K562 (cell line): Measurements from ENCODE around the gene TTLL3. TPM values are rescaled to one million over a fixed set of nuclear protein-coding genes. Genes with fewer than 3 reads are reported as not detected.

ENCODE experiments used
- ETS1 ChIP-seq: conservative IDR thresholded peaks from 2 replicates; pipeline ENCODE4 v1.6.1; 2011; ENCODE audit warnings: low read depth, mild to moderate bottlenecking, low read length; ENCODE audit not compliant: control insufficient read depth
- GTF2A2 ChIP-seq: IDR thresholded peaks from 2 replicates; pipeline ENCODE4 v1.6.1; 2016; ENCODE audit warnings: mild to moderate bottlenecking, missing genetic modification characterization, missing compliant biosample characterization
- LARP7 ChIP-seq: fragments of 450-650 bp; IDR thresholded peaks from 2 replicates; pipeline ENCODE4 v1.6.1; 2016
- MAFF ChIP-seq: IDR thresholded peaks from 2 replicates; pipeline ENCODE4 v1.6.1; 2012; ENCODE audit warnings: low read length, improper control_type of control experiment
- MECOM ChIP-seq: fragments of 250-450 bp; sonication (Bioruptor Pico); IDR thresholded peaks from 2 replicates; pipeline ENCODE4 v1.8.0; 2022; ENCODE audit warnings: inconsistent platforms
- NR2C2 ChIP-seq, 2 experiments: fragments of 200-800 bp in 1 of 2; sonication (Bioruptor generic) in 1 of 2; sonication (generic) in 1 of 2; formaldehyde crosslinking in 1 of 2; IDR thresholded peaks; 2 replicates each; pipeline versions ENCODE4 v1.6.1 to v1.8.0; 2016 to 2022; ENCODE audit warnings: mild to moderate bottlenecking in 1 of 2, missing compliant biosample characterization in 1 of 2, missing genetic modification characterization in 1 of 2, missing genetic modification reagents in 1 of 2
- PHB ChIP-seq: fragments of 250-450 bp; sonication (Bioruptor Pico); IDR thresholded peaks from 2 replicates; pipeline ENCODE4 v1.5.0; 2021
- RBM22 ChIP-seq: fragments of 200-400 bp; formaldehyde crosslinking; IDR thresholded peaks from 2 replicates; pipeline ENCODE4 v1.6.1; 2018; ENCODE audit warnings: low read length, low read depth; ENCODE audit not compliant: poor library complexity, severe bottlenecking
- RHOXF2B ChIP-seq: fragments of 250-450 bp; sonication (Bioruptor Pico); conservative IDR thresholded peaks from 2 replicates; pipeline ENCODE4 v1.5.1; 2021
- TRIM24 ChIP-seq, 2 experiments: fragments of 450-650 bp; IDR thresholded peaks; 2 replicates each; pipeline ENCODE4 v1.6.1; 2016
- ZBED1 ChIP-seq: IDR thresholded peaks from 2 replicates; pipeline ENCODE4 v1.6.1; 2014
- ZC3H11A ChIP-seq: IDR thresholded peaks from 2 replicates; pipeline ENCODE4 v1.6.1; 2012; ENCODE audit warnings: low read depth, low read length, improper control_type of control experiment
- ZFP30 ChIP-seq: fragments of 250-450 bp; sonication (Bioruptor Pico); IDR thresholded peaks from 2 replicates; pipeline ENCODE4 v1.8.0; 2022; ENCODE audit warnings: moderate library complexity, mild to moderate bottlenecking, inconsistent platforms, borderline replicate concordance
- ZNF143 ChIP-seq: sonication (generic); formaldehyde crosslinking; IDR thresholded peaks from 2 replicates; pipeline ENCODE4 v1.9.0; 2022; ENCODE audit warnings: mild to moderate bottlenecking, missing genetic modification reagents
- ZNF445 ChIP-seq: fragments of 250-450 bp; sonication (Bioruptor Pico); IDR thresholded peaks from 2 replicates; pipeline ENCODE4 v1.4.0; 2020; ENCODE audit warnings: low read depth, mild to moderate bottlenecking, moderate library complexity
- ZNF740 ChIP-seq, 3 experiments: fragments of 200-800 bp in 1 of 3; sonication (Bioruptor generic) in 1 of 3; sonication (generic) in 1 of 3; formaldehyde crosslinking in 1 of 3; IDR thresholded peaks; 2 replicates each; pipeline versions ENCODE4 v1.6.1 to v1.8.0; 2016 to 2022; ENCODE audit warnings: mild to moderate bottlenecking in 2 of 3, missing compliant biosample characterization in 2 of 3, missing genetic modification characterization in 2 of 3, missing genetic modification reagents in 1 of 3
- ZNF766 ChIP-seq: fragments of 200-800 bp; sonication (Bioruptor generic); conservative IDR thresholded peaks from 2 replicates; pipeline ENCODE4 v1.6.1; 2016; ENCODE audit warnings: missing genetic modification characterization, missing compliant biosample characterization
- ZSCAN29 ChIP-seq: fragments of 450-650 bp; IDR thresholded peaks from 2 replicates; pipeline ENCODE4 v1.6.1; 2017
- polyA plus RNA-seq, 8 experiments: library from polyadenylated mRNA; depleted of rRNA in 4 of 8; stranded (reverse) in 5 of 8; unstranded in 3 of 8; fragments of >200 nt; fragmentation: Nextera tagmentation in 2 of 8; fragmentation: Illumina TruSeq in 1 of 8; extraction: Ambion mirVana in 2 of 8; extraction: Trizol in 1 of 8; gene quantifications; 2 replicates each; pipeline versions ENCODE4 v1.2.1 to v1.2.3, GENCODE V29; 2011 to 2014; ENCODE audit warnings: inconsistent platforms in 1 of 8, missing spikeins in 1 of 8
- total RNA-seq, 7 experiments: library from RNA; depleted of rRNA in 6 of 7; stranded (reverse); fragments of >200 nt in 6 of 7; fragmentation: Illumina TruSeq in 2 of 7; extraction: Trizol in 2 of 7; gene quantifications; 2 replicates each; pipeline versions ENCODE4 v1.2.1 to v1.2.3, GENCODE V29; 2011 to 2021; ENCODE audit warnings: low replicate concordance in 1 of 7
- TF ChIP-seq, protein P1 (sequence below): sonication (generic); formaldehyde crosslinking; IDR thresholded peaks from 2 replicates; pipeline ENCODE4 v1.8.0; 2022; ENCODE audit warnings: missing genetic modification reagents, mild to moderate bottlenecking, borderline replicate concordance
- TF ChIP-seq, protein P2 (sequence below): sonication (generic); formaldehyde crosslinking; IDR thresholded peaks from 2 replicates; pipeline ENCODE4 v1.8.1; 2023; ENCODE audit warnings: mild to moderate bottlenecking, missing genetic modification reagents
- TF ChIP-seq, protein P3 (sequence below): sonication (generic); formaldehyde crosslinking; IDR thresholded peaks from 2 replicates; pipeline ENCODE4 v1.8.1; 2023; ENCODE audit warnings: mild to moderate bottlenecking, missing genetic modification reagents

The TTLL3 gene
- total and polyA plus RNA-seq, 9 of the 15 experiments (the other 6 are each of a cell fraction or from before 2014, with no cell fraction given) = 8.9 to 106 (median 33.2) TPM

- no peak for TF ChIP-seq ZC3H11A
- no peak for TF ChIP-seq ZSCAN29
- TF ChIP-seq RHOXF2B (CRISPR knock-in tag) = 0 out of 2 replicates have a peak, but pooled peaks have one; percentile 73
- TF ChIP-seq ZFP30 (CRISPR knock-in tag) = no peak
- TF ChIP-seq NR2C2 (CRISPR knock-in tag; IDR thresholded peaks at IDR 0.05) = no peak
- TF ChIP-seq NR2C2 (tag; IDR thresholded peaks at IDR 0.05) = peak; percentile 68; the same call in 1 of the 2 replicates
- no peak for TF ChIP-seq PHB
- TF ChIP-seq, protein P1, sequence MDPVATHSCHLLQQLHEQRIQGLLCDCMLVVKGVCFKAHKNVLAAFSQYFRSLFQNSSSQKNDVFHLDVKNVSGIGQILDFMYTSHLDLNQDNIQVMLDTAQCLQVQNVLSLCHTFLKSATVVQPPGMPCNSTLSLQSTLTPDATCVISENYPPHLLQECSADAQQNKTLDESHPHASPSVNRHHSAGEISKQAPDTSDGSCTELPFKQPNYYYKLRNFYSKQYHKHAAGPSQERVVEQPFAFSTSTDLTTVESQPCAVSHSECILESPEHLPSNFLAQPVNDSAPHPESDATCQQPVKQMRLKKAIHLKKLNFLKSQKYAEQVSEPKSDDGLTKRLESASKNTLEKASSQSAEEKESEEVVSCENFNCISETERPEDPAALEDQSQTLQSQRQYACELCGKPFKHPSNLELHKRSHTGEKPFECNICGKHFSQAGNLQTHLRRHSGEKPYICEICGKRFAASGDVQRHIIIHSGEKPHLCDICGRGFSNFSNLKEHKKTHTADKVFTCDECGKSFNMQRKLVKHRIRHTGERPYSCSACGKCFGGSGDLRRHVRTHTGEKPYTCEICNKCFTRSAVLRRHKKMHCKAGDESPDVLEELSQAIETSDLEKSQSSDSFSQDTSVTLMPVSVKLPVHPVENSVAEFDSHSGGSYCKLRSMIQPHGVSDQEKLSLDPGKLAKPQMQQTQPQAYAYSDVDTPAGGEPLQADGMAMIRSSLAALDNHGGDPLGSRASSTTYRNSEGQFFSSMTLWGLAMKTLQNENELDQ (CRISPR knock-in tag) = no peak
- TF ChIP-seq LARP7 = no peak
- no peak for TF ChIP-seq ZNF143 (CRISPR knock-in tag)
- TF ChIP-seq ZNF740 (CRISPR knock-in tag; IDR thresholded peaks at IDR 0.05) = no peak
- no peak for TF ChIP-seq ZNF740 (tag; IDR thresholded peaks at IDR 0.05)
- no peak for TF ChIP-seq GTF2A2 (tag)
- TF ChIP-seq ETS1 = no peak
- TF ChIP-seq TRIM24 (IDR thresholded peaks at IDR 0.05) = no peak
- TF ChIP-seq ZNF766 (CRISPR knock-in tag) = no peak
- TF ChIP-seq, protein P2, sequence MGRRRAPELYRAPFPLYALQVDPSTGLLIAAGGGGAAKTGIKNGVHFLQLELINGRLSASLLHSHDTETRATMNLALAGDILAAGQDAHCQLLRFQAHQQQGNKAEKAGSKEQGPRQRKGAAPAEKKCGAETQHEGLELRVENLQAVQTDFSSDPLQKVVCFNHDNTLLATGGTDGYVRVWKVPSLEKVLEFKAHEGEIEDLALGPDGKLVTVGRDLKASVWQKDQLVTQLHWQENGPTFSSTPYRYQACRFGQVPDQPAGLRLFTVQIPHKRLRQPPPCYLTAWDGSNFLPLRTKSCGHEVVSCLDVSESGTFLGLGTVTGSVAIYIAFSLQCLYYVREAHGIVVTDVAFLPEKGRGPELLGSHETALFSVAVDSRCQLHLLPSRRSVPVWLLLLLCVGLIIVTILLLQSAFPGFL (CRISPR knock-in tag) = no peak
- TF ChIP-seq, protein P3, sequence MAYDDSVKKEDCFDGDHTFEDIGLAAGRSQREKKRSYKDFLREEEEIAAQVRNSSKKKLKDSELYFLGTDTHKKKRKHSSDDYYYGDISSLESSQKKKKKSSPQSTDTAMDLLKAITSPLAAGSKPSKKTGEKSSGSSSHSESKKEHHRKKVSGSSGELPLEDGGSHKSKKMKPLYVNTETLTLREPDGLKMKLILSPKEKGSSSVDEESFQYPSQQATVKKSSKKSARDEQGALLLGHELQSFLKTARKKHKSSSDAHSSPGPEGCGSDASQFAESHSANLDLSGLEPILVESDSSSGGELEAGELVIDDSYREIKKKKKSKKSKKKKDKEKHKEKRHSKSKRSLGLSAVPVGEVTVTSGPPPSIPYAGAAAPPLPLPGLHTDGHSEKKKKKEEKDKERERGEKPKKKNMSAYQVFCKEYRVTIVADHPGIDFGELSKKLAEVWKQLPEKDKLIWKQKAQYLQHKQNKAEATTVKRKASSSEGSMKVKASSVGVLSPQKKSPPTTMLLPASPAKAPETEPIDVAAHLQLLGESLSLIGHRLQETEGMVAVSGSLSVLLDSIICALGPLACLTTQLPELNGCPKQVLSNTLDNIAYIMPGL = no peak; the same call in 1 of the 2 replicates
- no peak for TF ChIP-seq MECOM (CRISPR knock-in tag)
- no peak for TF ChIP-seq RBM22
- no peak for TF ChIP-seq MAFF
- no peak for TF ChIP-seq ZBED1
- TF ChIP-seq ZNF445 (CRISPR knock-in tag) = no peak
These were observed 33.8 kb downstream of the TTLL3 start, which contains the start of gene RPUSD3 (continued) for GRCh38 chr3:9843715-9844438.
